ENCODE measurements around the gene C9orf85. TPM values are rescaled to one million over a fixed set of nuclear protein-coding genes. Genes with fewer than 3 reads are reported as not detected.
A peak's percentile ranks its signal among the peaks of the same experiment; 100 is the strongest.

Gene C9orf85
- polyA plus RNA-seq, 1 donor from 2014 or later: 20.3 TPM

GRCh38 chr9:71987471-71988371 lies 76.3 kb downstream of the C9orf85 start:
- Histone ChIP-seq H3F3A (ENCODE audit: insufficient read depth, low read length, poor library complexity, severe bottlenecking) (no peaks in the 10 kb centered on the region), H3K36me3 (ENCODE audit: insufficient read depth, low read length) (no peaks in the 10 kb centered on the region), H3K27ac (ENCODE audit: low read length) (peak overlapping the region; percentile 49), H3K4me2 (ENCODE audit: low read length) (peak overlapping the region; percentile 61), H3K79me2 (replicated peaks; ENCODE audit: insufficient read depth, low read length) (no peaks in the 10 kb centered on the region), H3K9ac (ENCODE audit: low read length) (no peak overlapping the region), H3K4me3 (ENCODE audit: low read length) (no peak overlapping the region), H3K27me3 (ENCODE audit: insufficient read depth, low read depth, low read length) (no peaks in the 10 kb centered on the region), H4K20me1 (ENCODE audit: insufficient read depth) (no peaks in the 10 kb centered on the region), H3K9me2 (ENCODE audit: insufficient read depth, low read length) (no peaks in the 10 kb centered on the region), H3K9me3 (ENCODE audit: low read length) (no peaks in the 10 kb centered on the region), H2AFZ (ENCODE audit: low read depth, low read length) (no peak overlapping the region)
- TF ChIP-seq EP300 (conservative IDR thresholded peaks at IDR 0.05; ENCODE audit: poor library complexity, severe bottlenecking) (no peak), MXI1 (conservative IDR thresholded peaks at IDR 0.05; ENCODE audit: poor library complexity, severe bottlenecking) (no peak), REST (IDR thresholded peaks at IDR 0.05; ENCODE audit: borderline replicate concordance) (no peak)

- Histone ChIP-seq H3K9me2 (ENCODE audit: insufficient read depth, low read length) (no peaks in the 10 kb centered on the region), H3K27ac (ENCODE audit: low read length) (no peak overlapping the region), H3K9me3 (ENCODE audit: low read length) (no peaks in the 10 kb centered on the region), H3K36me3 (ENCODE audit: insufficient read depth, low read length) (no peaks in the 10 kb centered on the region), H3K4me3 (ENCODE audit: low read length) (no peak overlapping the region), H3K9ac (ENCODE audit: low read length) (no peak overlapping the region), H3K4me2 (ENCODE audit: low read length) (no peak overlapping the region), H4K20me1 (ENCODE audit: insufficient read depth) (no peaks in the 10 kb centered on the region), H3F3A (ENCODE audit: insufficient read depth, low read length, poor library complexity, severe bottlenecking) (no peaks in the 10 kb centered on the region), H3K27me3 (ENCODE audit: insufficient read depth, low read depth, low read length) (no peaks in the 10 kb centered on the region), H2AFZ (ENCODE audit: low read depth, low read length) (no peak overlapping the region), H3K79me2 (replicated peaks; ENCODE audit: insufficient read depth, low read length) (no peaks in the 10 kb centered on the region)
- TF ChIP-seq REST (IDR thresholded peaks at IDR 0.05; ENCODE audit: borderline replicate concordance) (no peak), POLR2AphosphoS5 (IDR thresholded peaks at IDR 0.05) (no peak), CTCF (IDR thresholded peaks at IDR 0.05; ENCODE audit: poor library complexity, severe bottlenecking) (no peak), RAD21 (conservative IDR thresholded peaks at IDR 0.05) (no peak), SMC3 (conservative IDR thresholded peaks at IDR 0.05; ENCODE audit: poor library complexity) (no peak)
These were observed 79.0 kb downstream of the C9orf85 start for GRCh38 chr9:71990466-71990865.

Measured in neural cell (in vitro differentiated cells).